Stimulated activated memory B cell treated with anti-CD40 and anti-IgM and Interleukin-4, amounts not matched to agents 10 μg/mL and 1 μg/mL and 100 μg/mL, for 72 hours (primary cell): Measurements from ENCODE around the gene KDM5A.
"Not testable (repeated sequence)": the region's sequence is repeated elsewhere in the genome, so short reads cannot be mapped to it uniquely, and the experiment has no call there.

Experiments used
- ATAC-seq: fragments of 150-1000 bp; cut with Tn5 transposase; 2 replicates; pipeline ENCODE4 v1.10.0; 2021
- H3K27ac Mint-ChIP-seq: one replicate; pipeline ENCODE4 v1.8.0; 2022; ENCODE audit warnings: mild to moderate bottlenecking, mixed read lengths
- H3K27me3 Mint-ChIP-seq: one replicate; pipeline ENCODE4 v1.8.0; 2022; ENCODE audit warnings: mixed read lengths
- H3K36me3 Mint-ChIP-seq: one replicate; pipeline ENCODE4 v1.8.0; 2022; ENCODE audit warnings: mixed read lengths
- H3K4me1 Mint-ChIP-seq: one replicate; pipeline ENCODE4 v1.8.0; 2022; ENCODE audit warnings: mixed read lengths
- H3K4me3 Mint-ChIP-seq: one replicate; pipeline ENCODE4 v1.8.0; 2022; ENCODE audit warnings: mild to moderate bottlenecking, moderate library complexity, mixed read lengths
- H3K9me3 Mint-ChIP-seq: one replicate; pipeline ENCODE4 v1.8.0; 2022; ENCODE audit warnings: mixed read lengths

Gene KDM5A

GRCh38 chr12:247271-247670, 141.8 kb downstream of the KDM5A start:
- Mint-ChIP-seq H3K9me3 (peaks cover 12% of the 10 kb centered on the region), H3K27ac (no peak overlapping the region), H3K36me3 (peaks cover 4% of the 10 kb centered on the region), H3K27me3 (peaks cover 33% of the 10 kb centered on the region), H3K4me1 (no peaks in the 10 kb centered on the region), H3K4me3 (no peak overlapping the region)
- ATAC-seq, result no peak

- no peak overlapping the region for H3K4me3 Mint-ChIP-seq
- H3K36me3 Mint-ChIP-seq, result peaks cover 4% of the 10 kb centered on the region
- ATAC-seq, result no peak
- H3K27me3 Mint-ChIP-seq, result peaks cover 51% of the 10 kb centered on the region
- no peak overlapping the region for H3K27ac Mint-ChIP-seq
- no peaks in the 10 kb centered on the region for H3K4me1 Mint-ChIP-seq
- H3K9me3 Mint-ChIP-seq, result peaks cover 10% of the 10 kb centered on the region
These were observed 145.7 kb downstream of the KDM5A start for GRCh38 chr12:243381-243780.

GRCh38 chr12:242496-242895, 146.6 kb downstream of the KDM5A start:
- Mint-ChIP-seq H3K27ac (no peak overlapping the region), H3K4me3 (no peak overlapping the region), H3K4me1 (no peaks in the 10 kb centered on the region), H3K9me3 (peaks cover 5% of the 10 kb centered on the region), H3K36me3 (no peaks in the 10 kb centered on the region), H3K27me3 (peaks cover 42% of the 10 kb centered on the region)
- ATAC-seq, result no peak

- Mint-ChIP-seq H3K9me3 (peaks cover 2% of the 10 kb centered on the region), H3K4me3 (no peak overlapping the region)
These were observed 147.9 kb downstream of the KDM5A start for GRCh38 chr12:241266-241665.

GRCh38 chr12:240566-240965, 148.6 kb downstream of the KDM5A start:
- ATAC-seq, result no peak
- Mint-ChIP-seq H3K27ac (no peak overlapping the region), H3K36me3 (no peaks in the 10 kb centered on the region), H3K9me3 (peaks cover 6% of the 10 kb centered on the region), H3K27me3 (peaks cover 42% of the 10 kb centered on the region), H3K4me1 (no peaks in the 10 kb centered on the region), H3K4me3 (no peak overlapping the region)

More at GRCh38 chr12:241266-241665, 147.9 kb downstream of the KDM5A start:
- no peak for ATAC-seq
- no peak overlapping the region for H3K27ac Mint-ChIP-seq
- H3K4me1 Mint-ChIP-seq, result no peaks in the 10 kb centered on the region
- H3K27me3 Mint-ChIP-seq, result peaks cover 42% of the 10 kb centered on the region
- no peaks in the 10 kb centered on the region for H3K36me3 Mint-ChIP-seq

- Mint-ChIP-seq H3K36me3 (no peaks in the 10 kb centered on the region), H3K27me3 (peaks cover 42% of the 10 kb centered on the region), H3K4me3 (no peak overlapping the region), H3K27ac (no peak overlapping the region), H3K4me1 (no peaks in the 10 kb centered on the region), H3K9me3 (peaks cover 11% of the 10 kb centered on the region)
- ATAC-seq, result no peak
These were observed 150.3 kb downstream of the KDM5A start for GRCh38 chr12:238736-239398.

- Mint-ChIP-seq H3K36me3 (no peaks in the 10 kb centered on the region), H3K4me3 (no peak overlapping the region), H3K4me1 (no peaks in the 10 kb centered on the region), H3K27me3 (peaks cover 36% of the 10 kb centered on the region), H3K9me3 (peaks cover 11% of the 10 kb centered on the region), H3K27ac (no peak overlapping the region)
- ATAC-seq, result no peak
These were observed 151.0 kb downstream of the KDM5A start for GRCh38 chr12:238116-238515.

GRCh38 chr12:237026-237815, 151.9 kb downstream of the KDM5A start:
- peaks cover 11% of the 10 kb centered on the region for H3K9me3 Mint-ChIP-seq
- no peaks in the 10 kb centered on the region for H3K36me3 Mint-ChIP-seq
- H3K4me1 Mint-ChIP-seq, result no peaks in the 10 kb centered on the region
- H3K27ac Mint-ChIP-seq, result no peak overlapping the region
- no peak for ATAC-seq
- H3K27me3 Mint-ChIP-seq, result peaks cover 33% of the 10 kb centered on the region
- no peak overlapping the region for H3K4me3 Mint-ChIP-seq

GRCh38 chr12:236445-236844, 152.7 kb downstream of the KDM5A start:
- Mint-ChIP-seq H3K4me3 (no peak overlapping the region), H3K36me3 (no peaks in the 10 kb centered on the region), H3K27me3 (peaks cover 31% of the 10 kb centered on the region), H3K9me3 (peaks cover 11% of the 10 kb centered on the region), H3K4me1 (no peaks in the 10 kb centered on the region), H3K27ac (no peak overlapping the region)
- no peak for ATAC-seq

GRCh38 chr12:235967-236366, 153.2 kb downstream of the KDM5A start:
- H3K9me3 Mint-ChIP-seq, result peaks cover 11% of the 10 kb centered on the region
- not testable (repeated sequence) for H3K27ac Mint-ChIP-seq, H3K4me3 Mint-ChIP-seq, H3K36me3 Mint-ChIP-seq, H3K4me1 Mint-ChIP-seq, ATAC-seq
- H3K27me3 Mint-ChIP-seq, result peaks cover 30% of the 10 kb centered on the region

GRCh38 chr12:234891-235415, 154.2 kb downstream of the KDM5A start:
- H3K27ac Mint-ChIP-seq, result no peak overlapping the region
- H3K27me3 Mint-ChIP-seq, result peaks cover 22% of the 10 kb centered on the region
- no peaks in the 10 kb centered on the region for H3K36me3 Mint-ChIP-seq

GRCh38 chr12:234019-234418, 155.1 kb downstream of the KDM5A start:
- ATAC-seq, result no peak
- Mint-ChIP-seq H3K27ac (no peak overlapping the region), H3K4me1 (no peaks in the 10 kb centered on the region), H3K4me3 (no peak overlapping the region), H3K27me3 (peaks cover 24% of the 10 kb centered on the region), H3K36me3 (no peaks in the 10 kb centered on the region), H3K9me3 (peaks cover 11% of the 10 kb centered on the region)

More at GRCh38 chr12:234891-235415, 154.2 kb downstream of the KDM5A start:
- no peak for ATAC-seq
- H3K4me3 Mint-ChIP-seq, result no peak overlapping the region
- no peaks in the 10 kb centered on the region for H3K4me1 Mint-ChIP-seq
- H3K9me3 Mint-ChIP-seq, result peaks cover 11% of the 10 kb centered on the region

GRCh38 chr12:233615-233968, 155.5 kb downstream of the KDM5A start:
- peaks cover 11% of the 10 kb centered on the region for H3K9me3 Mint-ChIP-seq
- no peak for ATAC-seq
- no peak overlapping the region for H3K4me3 Mint-ChIP-seq
- H3K27ac Mint-ChIP-seq, result no peak overlapping the region
- H3K4me1 Mint-ChIP-seq, result no peaks in the 10 kb centered on the region
- no peaks in the 10 kb centered on the region for H3K36me3 Mint-ChIP-seq
- peaks cover 24% of the 10 kb centered on the region for H3K27me3 Mint-ChIP-seq

- no peaks in the 10 kb centered on the region for H3K36me3 Mint-ChIP-seq
- H3K4me1 Mint-ChIP-seq, result no peaks in the 10 kb centered on the region
- H3K4me3 Mint-ChIP-seq, result no peak overlapping the region
- peaks cover 11% of the 10 kb centered on the region for H3K9me3 Mint-ChIP-seq
- no peak for ATAC-seq
- H3K27ac Mint-ChIP-seq, result no peak overlapping the region
- peaks cover 27% of the 10 kb centered on the region for H3K27me3 Mint-ChIP-seq
These were observed 156.1 kb downstream of the KDM5A start for GRCh38 chr12:232731-233614.
